ENCODE data around the gene PPM1H.

GRCh38 chr12:62913380-62913779, 21.6 kb downstream of the PPM1H start:
- TF ChIP-seq CTCF (IDR thresholded peaks at IDR 0.05), result no peak
- TF ChIP-seq POLR2A (IDR thresholded peaks at IDR 0.05), result no peak
- TF ChIP-seq POLR2AphosphoS5 (IDR thresholded peaks at IDR 0.05; ENCODE audit: insufficient read depth in 1 of 2, low read depth in 1 of 2), result no peak

All from vagina (tissue), 2 donors.